K562 (cell line): ENCODE results near the gene SMIM3. TPM values are rescaled to one million over a fixed set of nuclear protein-coding genes. Genes with fewer than 3 reads are reported as not detected.

Source experiments
- ARID2 ChIP-seq: fragments of 450-650 bp; IDR thresholded peaks from 2 replicates; pipeline ENCODE4 v1.6.1; 2017; ENCODE audit warnings: antibody characterized with exemption, mild to moderate bottlenecking
- BRF2 ChIP-seq: IDR thresholded peaks from 3 replicates; pipeline ENCODE4 v1.6.1; 2011; ENCODE audit warnings: borderline replicate concordance, mild to moderate bottlenecking; ENCODE audit not compliant: insufficient read length, insufficient read depth
- ETV1 ChIP-seq: fragments of 450-650 bp; conservative IDR thresholded peaks from 2 replicates; pipeline ENCODE4 v1.6.1; 2016; ENCODE audit warnings: missing genetic modification characterization, control low read depth, low read depth, missing compliant biosample characterization
- EZH2 ChIP-seq: IDR thresholded peaks from 2 replicates; pipeline ENCODE4 v1.6.1; 2012; ENCODE audit warnings: low read depth, mild to moderate bottlenecking, inconsistent platforms, low read length, borderline replicate concordance
- FOXJ2 ChIP-seq: fragments of 200-800 bp; sonication (Bioruptor generic); IDR thresholded peaks from 2 replicates; pipeline ENCODE4 v1.6.1; 2016; ENCODE audit warnings: missing genetic modification characterization, missing compliant biosample characterization
- LEF1 ChIP-seq: fragments of 450-650 bp; IDR thresholded peaks from 2 replicates; pipeline ENCODE4 v1.6.1; 2016; ENCODE audit warnings: mild to moderate bottlenecking
- MAFF ChIP-seq: IDR thresholded peaks from 2 replicates; pipeline ENCODE4 v1.6.1; 2012; ENCODE audit warnings: low read length, improper control_type of control experiment
- NCOR1 ChIP-seq: fragments of 450-650 bp; IDR thresholded peaks from 2 replicates; pipeline ENCODE4 v1.6.1; 2016; ENCODE audit warnings: mild to moderate bottlenecking, moderate library complexity
- NONO ChIP-seq, 2 experiments: fragments of 200-400 bp in 1 of 2; fragments of 450-650 bp in 1 of 2; formaldehyde crosslinking in 1 of 2; IDR thresholded peaks; 2 replicates each; pipeline ENCODE4 v1.6.1; 2017; ENCODE audit warnings: low read depth in 2 of 2, mild to moderate bottlenecking in 2 of 2, moderate library complexity in 2 of 2, low read length in 1 of 2
- SAFB ChIP-seq: fragments of 200-400 bp; formaldehyde crosslinking; IDR thresholded peaks from 2 replicates; pipeline ENCODE4 v1.6.1; 2017; ENCODE audit warnings: low read depth, low read length, borderline replicate concordance
- SNRNP70 ChIP-seq: fragments of 200-400 bp; formaldehyde crosslinking; optimal IDR thresholded peaks from 2 replicates; pipeline ENCODE3; 2017; ENCODE audit warnings: low read depth, low read length
- SRSF1 ChIP-seq: fragments of 200-400 bp; formaldehyde crosslinking; IDR thresholded peaks from 2 replicates; pipeline ENCODE4 v1.6.1; 2017; ENCODE audit warnings: mild to moderate bottlenecking, low read depth, low read length, moderate library complexity
- TAF9B ChIP-seq: fragments of 450-650 bp; IDR thresholded peaks from 2 replicates; pipeline ENCODE4 v1.6.1; 2018; ENCODE audit warnings: mild to moderate bottlenecking; ENCODE audit not compliant: partially characterized antibody
- TAL1 ChIP-seq: fragments of 450-650 bp; IDR thresholded peaks from 2 replicates; pipeline ENCODE4 v1.6.1; 2016; ENCODE audit warnings: mild to moderate bottlenecking
- ZBTB5 ChIP-seq: fragments of 450-650 bp; IDR thresholded peaks from 2 replicates; pipeline ENCODE4 v1.6.1; 2017; ENCODE audit warnings: antibody characterized with exemption
- ZFP36 ChIP-seq: fragments of 150-350 bp; IDR thresholded peaks from 2 replicates; pipeline ENCODE4 v1.6.1; 2018; ENCODE audit warnings: low read length, low read depth; ENCODE audit not compliant: partially characterized antibody
- ZNF609 ChIP-seq: sonication (generic); formaldehyde crosslinking; IDR thresholded peaks from 2 replicates; pipeline ENCODE4 v1.8.1; 2023; ENCODE audit warnings: missing genetic modification reagents, mild to moderate bottlenecking, borderline replicate concordance
- ZNF668 ChIP-seq: fragments of 250-450 bp; sonication (Bioruptor Pico); IDR thresholded peaks from 2 replicates; pipeline ENCODE4 v1.8.0; 2022; ENCODE audit warnings: mild to moderate bottlenecking, inconsistent platforms
- ZNF75A ChIP-seq: fragments of 450-650 bp; formaldehyde crosslinking; IDR thresholded peaks from 2 replicates; pipeline ENCODE4 v1.4.0; 2020; ENCODE audit warnings: mild to moderate bottlenecking
- polyA plus RNA-seq, 8 experiments: library from polyadenylated mRNA; depleted of rRNA in 4 of 8; stranded (reverse) in 5 of 8; unstranded in 3 of 8; fragments of >200 nt; fragmentation: Nextera tagmentation in 2 of 8; fragmentation: Illumina TruSeq in 1 of 8; extraction: Ambion mirVana in 2 of 8; extraction: Trizol in 1 of 8; gene quantifications; 2 replicates each; pipeline versions ENCODE4 v1.2.1 to v1.2.3, GENCODE V29; 2011 to 2014; ENCODE audit warnings: inconsistent platforms in 1 of 8, missing spikeins in 1 of 8
- total RNA-seq, 7 experiments: library from RNA; depleted of rRNA in 6 of 7; stranded (reverse); fragments of >200 nt in 6 of 7; fragmentation: Illumina TruSeq in 2 of 7; extraction: Trizol in 2 of 7; gene quantifications; 2 replicates each; pipeline versions ENCODE4 v1.2.1 to v1.2.3, GENCODE V29; 2011 to 2021; ENCODE audit warnings: low replicate concordance in 1 of 7
- TF ChIP-seq, protein P1 (sequence below): fragments of 250-450 bp; sonication (Bioruptor Pico); IDR thresholded peaks from 2 replicates; pipeline ENCODE4 v1.6.1; 2021; ENCODE audit warnings: mild to moderate bottlenecking

The SMIM3 gene
- total and polyA plus RNA-seq, 9 of the 15 experiments (the other 6 are each of a cell fraction or from before 2014, with no cell fraction given): 4.1 to 27.7 (median 13.6) TPM

DNA sequence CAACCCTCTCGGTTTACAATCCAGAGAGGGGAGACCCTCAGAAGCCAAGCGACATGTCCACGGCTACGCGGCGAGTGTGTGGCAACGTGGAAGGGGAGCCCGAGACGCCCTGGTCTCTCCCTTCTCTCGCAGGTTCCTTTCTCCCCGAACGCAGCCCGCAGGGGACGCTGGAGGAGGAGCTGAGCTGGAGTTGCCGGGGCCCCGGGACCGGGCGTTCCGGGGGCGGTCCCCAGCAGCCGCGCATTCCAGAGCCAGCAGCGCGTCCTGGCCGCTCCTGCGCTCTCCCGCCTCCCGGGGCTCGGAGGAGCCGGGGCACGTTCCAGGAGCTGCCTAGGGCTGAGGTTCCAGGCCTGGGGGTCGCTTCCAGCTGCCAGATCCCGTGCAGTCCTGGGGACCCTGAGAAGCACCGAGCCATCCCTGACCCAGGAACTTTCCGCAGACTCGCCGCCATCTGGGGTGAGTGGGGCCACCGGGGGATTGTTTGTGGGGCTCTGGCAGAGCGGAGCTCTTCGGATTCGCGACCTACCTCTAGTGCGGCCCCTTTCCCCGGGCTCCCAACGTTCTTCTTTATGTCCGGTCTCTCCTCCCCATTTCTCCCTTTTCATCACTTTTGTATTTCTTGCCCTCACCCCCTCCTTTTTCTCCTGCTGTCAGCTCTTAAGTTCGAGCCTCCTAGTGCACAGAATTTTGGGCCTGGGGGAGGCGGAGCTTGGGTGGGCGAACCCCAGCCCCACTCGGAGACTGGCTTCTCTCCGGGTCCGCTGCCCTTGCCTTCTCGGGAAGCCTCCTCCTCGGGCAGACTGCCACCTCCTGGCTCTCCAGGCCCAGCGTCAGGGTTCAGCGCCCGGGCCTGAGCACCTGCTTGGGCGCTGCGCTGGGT is at the start of gene SMIM3 (continued):
- TF ChIP-seq SAFB (no peak), FOXJ2 (tag) (no peak), TAL1 (no peak), NCOR1 (no peak), BRF2 (no peak), NONO (IDR thresholded peaks at IDR 0.05; ENCODE audit: low read depth in 2 of 2, low read length in 1 of 2) (0 out of 4 replicates have a peak, but pooled peaks of 1 of the 2 experiments have one; percentile 51), ZNF609 (no peak), ZNF668 (CRISPR knock-in tag) (no peak), ETV1 (tag) (0 out of 2 replicates have a peak, but pooled peaks have one; percentile 13), SRSF1 (no peak), SNRNP70 (no peak), ZNF75A (CRISPR knock-in tag) (no peak), ARID2 (peak; percentile 67), MAFF (no peak), EZH2 (no peak), LEF1 (no peak), TAF9B (no peak), ZBTB5 (no peak), ZFP36 (no peak)
- TF ChIP-seq, protein P1, sequence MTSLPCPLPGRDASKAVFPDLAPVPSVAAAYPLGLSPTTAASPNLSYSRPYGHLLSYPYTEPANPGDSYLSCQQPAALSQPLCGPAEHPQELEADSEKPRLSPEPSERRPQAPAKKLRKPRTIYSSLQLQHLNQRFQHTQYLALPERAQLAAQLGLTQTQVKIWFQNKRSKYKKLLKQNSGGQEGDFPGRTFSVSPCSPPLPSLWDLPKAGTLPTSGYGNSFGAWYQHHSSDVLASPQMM (CRISPR knock-in tag): no peak
